Activated CD8-positive, alpha-beta memory T cell treated with anti-CD3 and anti-CD28 coated beads for 4 hours (primary cell): ENCODE results near the gene TAF12.
"Not testable (repeated sequence)": the region's sequence is repeated elsewhere in the genome, so short reads cannot be mapped to it uniquely, and the experiment has no call there.

Source experiments
- DNase-seq, 2 donors: peaks; one replicate each; pipeline ENCODE4 v3.0.0-alpha.2; 2020; ENCODE audit warnings: low read depth in 2 of 2

The TAF12 gene

DNA sequence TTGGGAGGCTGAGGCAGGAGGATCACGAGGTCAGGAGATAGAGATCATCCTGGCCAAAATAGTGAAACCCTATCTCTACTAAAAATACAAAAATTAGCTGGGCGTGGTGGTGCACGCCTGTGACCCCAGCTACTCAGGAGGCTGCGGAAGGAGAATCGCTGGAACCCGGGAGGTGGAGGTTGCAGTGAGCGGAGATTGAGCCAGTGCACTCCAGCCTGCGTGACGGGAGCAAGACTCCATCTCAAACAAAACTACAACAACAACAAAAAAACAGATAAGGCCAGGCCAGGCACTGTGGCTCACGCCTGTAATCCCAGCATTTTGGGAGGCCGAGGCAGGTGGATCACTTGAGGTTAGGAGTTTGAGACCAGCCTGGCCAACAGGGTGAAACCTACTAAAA is 2.5 kb upstream of the TAF12 start:
- not testable (repeated sequence) for DNase-seq

DNA sequence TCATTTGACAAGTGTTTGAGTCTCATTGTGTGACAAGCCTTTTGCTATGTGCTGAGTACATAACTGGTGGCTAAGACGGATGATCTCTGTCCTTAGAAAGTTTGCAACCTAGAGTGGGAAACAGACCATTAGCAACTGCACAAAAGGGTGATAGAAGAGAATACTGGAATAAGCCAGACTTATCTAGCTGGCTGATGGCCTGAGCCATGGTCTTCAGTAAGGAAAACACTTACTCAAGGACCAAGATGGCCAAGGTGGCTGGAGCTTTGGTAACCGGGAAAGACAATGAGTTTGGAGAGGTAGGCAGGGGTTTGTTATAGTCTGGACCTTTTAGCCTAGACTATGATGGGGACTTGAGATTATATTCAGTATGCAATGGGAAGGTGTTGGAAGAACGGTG is 1.6 kb upstream of the TAF12 start:
- DNase-seq, result no peak

DNA sequence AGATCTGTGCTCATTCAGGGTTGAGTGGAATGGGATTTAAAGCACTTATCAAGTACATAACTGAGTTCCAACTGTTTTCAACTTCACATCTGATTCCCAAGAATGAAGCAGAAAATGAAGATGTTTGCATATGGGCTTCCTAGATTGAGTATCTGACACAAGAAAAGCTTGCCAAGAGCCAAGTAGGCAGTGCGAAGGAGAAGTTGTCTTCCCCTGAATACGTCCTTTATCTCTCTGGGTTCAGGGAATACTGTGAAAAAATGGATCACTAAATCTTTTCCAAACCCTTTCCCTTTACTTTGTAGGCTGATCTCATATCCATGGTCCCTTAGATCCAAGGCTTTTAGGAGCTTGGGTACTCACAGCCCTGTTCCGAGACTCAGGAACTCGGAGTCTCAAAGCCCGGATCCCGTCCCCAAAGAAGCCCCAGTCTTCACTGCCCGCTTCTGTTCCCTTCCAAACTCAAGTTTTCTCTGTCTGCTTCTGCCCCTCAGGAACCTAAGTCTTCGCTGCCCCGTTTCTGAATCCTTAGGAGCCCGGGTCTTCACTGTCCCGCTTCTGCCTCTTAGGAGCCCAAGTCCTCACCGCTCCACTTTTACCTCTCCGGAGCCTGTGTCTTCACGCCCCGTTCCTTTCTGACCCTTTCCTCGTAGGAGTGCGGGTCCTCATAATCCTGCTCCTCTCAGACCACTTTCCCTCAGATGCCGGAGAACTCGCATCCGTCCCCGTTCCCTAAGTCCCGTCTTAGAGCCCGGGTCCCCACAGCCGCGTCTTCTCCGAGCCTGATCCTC is 616 bp downstream of the TAF12 start:
- no peak for DNase-seq

DNA sequence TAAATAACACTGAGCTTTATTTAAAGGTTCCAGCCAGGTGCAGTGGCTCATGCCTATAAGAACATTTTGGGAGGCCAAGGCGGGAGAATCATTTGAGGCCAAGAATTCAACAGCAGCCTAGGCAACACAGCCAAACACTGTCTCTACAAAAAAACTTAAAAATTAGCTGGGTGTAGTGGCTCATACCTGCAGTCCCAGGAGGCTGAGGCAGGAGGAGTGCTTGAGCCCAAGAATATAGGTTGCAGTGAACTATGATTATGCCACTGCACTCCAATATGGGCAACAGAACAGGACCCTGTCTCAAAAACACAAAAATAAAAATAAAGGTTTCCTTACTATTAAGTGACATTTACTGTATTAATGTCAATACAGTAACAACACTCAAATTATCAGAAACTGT is 2.1 kb downstream of the TAF12 start:
- no peak for DNase-seq

DNA sequence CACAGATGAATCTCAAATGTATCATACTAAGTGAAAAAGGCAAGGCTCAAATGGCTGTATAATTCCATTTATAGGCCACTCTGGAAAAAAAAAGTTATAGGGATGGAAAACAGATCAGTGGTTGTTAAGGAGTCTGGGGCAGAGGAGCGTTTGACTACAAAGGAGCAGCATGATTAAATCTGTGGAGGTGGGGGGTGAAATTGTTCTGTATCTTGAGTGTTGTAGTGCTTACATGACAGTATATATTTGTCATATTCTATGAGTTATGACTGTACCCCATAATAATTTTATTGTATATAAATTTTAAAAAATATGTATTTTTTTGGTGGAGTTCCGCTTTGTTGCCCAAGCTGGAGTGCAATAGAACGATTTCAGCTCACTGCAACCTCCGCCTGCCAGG is 10.3 kb downstream of the TAF12 start:
- no peak for DNase-seq

DNA sequence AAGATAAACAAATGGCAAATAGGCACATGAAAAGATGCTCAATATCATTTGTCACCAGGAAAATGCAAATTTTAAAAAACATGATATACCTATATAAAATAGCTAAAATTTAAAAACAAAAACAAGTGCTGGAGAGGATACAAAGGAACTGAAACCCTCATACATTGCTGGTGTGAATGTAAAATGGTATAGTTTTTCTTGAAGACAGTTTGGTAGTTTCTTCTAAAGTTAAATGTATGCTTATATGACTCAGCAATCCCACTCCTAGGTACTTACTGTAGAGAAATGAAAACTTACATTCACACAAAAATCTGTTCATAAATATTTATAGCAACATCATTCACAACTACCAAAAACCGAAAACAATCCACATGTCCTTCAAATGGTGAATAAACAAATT is 11.2 kb downstream of the TAF12 start:
- no peak for DNase-seq

DNA sequence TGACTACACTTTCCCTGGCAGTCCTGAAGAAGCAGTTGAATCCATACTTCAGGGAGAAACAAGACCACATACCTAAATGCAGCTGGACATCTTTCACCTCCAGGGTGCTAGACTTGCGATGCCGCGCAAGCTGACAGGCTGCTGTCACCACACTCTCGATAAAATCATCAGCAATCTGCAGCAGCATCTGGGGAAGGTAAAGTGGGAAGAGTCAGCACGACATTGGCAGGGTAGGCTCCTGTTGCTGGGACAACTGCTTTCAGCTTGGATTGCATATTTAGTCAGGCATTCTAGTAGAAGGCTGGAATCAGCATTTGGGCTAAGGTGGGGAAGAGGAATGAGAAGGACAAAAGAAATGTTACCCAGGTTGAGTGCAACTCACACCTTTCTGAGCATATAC is 29.7 kb downstream of the TAF12 start:
- no peak for DNase-seq

DNA sequence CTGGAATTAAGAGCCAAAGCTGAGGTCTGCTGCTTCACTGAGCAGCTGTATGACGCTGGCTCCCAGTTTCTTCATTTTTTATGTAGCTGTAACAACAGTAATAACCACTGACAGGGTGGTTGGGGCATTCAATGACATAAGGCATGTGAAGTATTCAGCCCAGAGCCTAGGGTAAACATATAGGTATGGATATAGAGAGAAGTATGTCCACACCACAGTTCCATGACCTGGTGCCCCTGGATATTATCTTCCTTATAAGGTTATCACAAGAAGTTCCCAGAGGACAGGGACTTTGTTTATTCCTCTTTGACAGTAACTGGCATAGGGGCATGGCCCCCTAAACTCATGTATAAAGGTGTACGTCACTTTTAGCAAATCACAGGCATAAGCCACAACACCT is 36.1 kb downstream of the TAF12 start:
- DNase-seq, result no peak

DNA sequence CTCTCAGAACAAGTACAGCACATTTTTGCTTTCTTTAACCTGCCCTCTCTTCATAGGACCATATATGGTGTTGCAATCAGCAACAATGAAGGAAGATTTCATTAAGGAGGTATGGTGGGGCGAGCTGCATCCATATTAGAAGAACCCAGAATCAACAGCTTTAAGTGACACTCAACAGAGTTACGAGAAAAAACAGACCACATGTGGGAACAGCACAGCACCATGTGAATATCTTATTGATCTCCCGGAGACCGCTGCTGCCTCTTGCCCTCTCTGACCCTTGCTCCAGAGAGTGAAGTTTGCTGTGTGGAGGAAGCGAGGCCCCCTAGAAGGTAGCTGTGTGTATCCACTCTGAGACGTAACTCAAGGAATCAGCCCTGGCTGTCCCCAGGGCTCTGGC is 37.9 kb downstream of the TAF12 start:
- DNase-seq, result no peak

DNA sequence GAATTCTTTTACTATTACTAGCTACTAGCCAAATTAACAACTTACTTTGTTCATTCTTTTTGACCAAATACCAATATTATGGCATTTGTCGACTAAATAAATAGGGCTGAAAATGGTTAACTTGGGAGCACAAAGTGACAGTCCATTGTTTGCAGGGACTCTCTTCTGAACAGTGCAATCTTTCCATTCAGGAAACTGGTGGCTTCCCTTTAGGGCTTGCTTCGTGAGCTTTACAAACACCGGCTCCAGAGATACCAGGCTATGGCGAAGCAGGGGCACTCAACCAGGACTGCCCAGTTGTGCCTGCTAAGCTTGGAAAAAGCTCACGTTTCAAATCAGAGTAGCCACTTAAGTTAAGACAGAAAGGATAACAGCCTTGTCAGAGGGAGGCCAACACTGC is 38.5 kb downstream of the TAF12 start:
- no peak for DNase-seq

DNA sequence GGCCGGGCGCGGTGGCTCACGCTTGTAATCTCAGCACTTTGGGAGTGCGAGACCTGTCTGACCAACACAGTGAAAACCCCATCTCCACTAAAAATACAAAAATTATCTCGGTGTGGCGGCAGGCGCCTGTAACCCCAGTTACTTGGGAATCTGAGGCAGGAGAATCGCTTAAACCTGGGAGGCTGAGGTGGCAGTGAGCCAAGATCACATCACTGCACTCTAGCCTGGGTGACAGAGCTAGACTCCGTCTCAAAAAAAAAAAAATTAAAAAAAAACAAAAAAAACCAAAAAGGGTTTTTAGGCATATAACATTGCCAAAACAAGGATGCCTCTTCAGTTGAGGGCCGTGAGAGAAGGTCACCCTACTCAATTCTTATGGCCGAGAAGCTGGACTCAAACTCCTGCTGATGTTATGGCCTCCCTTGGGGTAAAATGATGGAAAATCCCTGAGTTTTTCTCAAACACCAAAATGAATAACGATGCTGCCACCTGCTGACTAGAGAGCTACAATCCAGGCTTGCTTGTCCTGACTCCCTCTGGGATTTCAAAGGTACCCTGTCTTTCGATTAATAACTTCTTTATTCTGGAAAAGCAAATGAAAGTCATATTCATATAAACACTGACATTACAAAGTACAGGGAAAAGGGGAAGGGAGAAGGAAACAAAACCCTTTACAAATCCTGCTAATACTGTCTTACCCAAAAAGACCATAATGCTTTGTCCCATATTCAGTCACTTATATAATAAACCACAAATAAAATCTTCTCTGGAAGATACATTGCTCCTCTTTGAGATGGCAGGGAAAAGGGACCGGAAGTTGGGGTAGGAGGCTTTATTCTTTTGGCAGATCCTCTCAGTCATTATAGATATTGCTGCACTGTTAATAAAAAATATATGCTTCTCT is 40.1 kb downstream of the TAF12 start:
- no peak for DNase-seq

DNA sequence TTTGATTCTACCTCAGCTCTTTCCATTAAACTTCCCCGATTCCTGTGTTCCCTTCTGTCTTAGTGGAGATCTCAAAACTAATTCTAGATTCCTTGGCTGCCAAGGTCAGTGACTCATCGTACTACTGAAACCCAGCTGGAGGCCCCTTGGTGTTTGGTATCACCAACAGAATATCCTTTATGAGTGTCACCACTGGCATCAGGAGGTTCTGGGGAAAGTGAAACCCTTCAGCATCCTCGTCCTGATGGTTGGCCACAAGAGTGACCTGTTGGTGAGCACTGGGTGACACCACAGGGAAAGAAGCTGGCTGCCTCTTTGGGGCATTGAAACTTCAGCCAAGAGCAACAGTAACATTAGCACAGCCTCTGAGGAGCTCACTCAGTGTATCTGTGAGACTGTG is 41.2 kb downstream of the TAF12 start:
- no peak for DNase-seq

DNA sequence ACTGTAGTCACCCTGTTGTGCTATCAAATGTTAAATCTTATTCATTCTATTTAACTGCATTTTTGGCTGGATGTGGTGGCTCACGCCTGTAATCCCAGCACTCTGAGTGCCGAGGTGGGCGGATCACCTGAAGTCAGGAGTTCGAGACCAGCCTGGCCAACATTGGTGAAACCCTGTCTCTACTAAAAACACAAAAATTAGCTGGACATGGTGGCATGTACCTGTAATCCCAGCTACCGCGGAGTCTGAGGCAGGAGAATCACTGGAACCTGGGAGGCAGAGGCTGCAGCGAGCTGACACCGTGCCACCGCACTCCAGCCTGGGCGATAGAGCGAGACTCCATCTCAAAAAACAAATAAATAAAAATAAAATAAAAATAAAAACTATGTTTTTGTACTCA is 46.6 kb downstream of the TAF12 start:
- not testable (repeated sequence) for DNase-seq

DNA sequence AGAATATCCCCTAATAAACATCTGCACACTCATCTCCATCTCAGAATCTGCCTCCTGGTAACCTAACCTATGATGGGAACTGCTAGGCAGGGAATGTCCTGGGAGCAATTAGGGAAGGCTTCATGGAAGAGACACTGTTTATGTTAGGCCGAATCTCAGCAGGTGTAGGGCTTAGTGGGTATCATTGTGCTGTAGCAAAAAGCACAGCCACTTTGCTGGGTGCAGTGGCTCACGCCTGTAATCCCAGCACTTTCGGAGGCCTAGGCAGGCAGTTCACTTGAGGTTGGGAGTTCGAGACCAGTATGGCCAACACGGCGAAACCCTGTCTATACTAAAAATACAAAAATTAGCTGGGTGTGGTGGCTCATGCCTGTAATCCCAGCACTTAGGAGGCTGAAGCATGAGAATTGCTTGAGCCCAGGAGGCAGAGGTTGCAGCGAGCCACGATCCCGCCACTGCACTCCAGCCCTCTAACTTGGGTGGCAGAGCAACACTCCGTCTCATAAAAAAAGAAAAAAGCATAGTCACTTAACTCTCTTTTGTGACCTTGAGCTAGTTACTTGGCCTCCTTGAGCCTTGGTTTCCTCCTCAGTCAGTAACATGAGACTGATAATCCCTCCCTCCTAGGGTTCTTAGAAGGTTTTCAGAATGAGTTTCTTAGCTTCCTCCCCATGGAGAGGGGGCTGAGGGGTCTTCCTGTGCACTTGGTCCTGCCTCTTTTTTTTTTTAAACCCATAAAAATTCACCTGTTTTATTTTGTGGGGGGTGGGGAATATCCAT is 47.3 kb downstream of the TAF12 start:
- DNase-seq, result no peak

DNA sequence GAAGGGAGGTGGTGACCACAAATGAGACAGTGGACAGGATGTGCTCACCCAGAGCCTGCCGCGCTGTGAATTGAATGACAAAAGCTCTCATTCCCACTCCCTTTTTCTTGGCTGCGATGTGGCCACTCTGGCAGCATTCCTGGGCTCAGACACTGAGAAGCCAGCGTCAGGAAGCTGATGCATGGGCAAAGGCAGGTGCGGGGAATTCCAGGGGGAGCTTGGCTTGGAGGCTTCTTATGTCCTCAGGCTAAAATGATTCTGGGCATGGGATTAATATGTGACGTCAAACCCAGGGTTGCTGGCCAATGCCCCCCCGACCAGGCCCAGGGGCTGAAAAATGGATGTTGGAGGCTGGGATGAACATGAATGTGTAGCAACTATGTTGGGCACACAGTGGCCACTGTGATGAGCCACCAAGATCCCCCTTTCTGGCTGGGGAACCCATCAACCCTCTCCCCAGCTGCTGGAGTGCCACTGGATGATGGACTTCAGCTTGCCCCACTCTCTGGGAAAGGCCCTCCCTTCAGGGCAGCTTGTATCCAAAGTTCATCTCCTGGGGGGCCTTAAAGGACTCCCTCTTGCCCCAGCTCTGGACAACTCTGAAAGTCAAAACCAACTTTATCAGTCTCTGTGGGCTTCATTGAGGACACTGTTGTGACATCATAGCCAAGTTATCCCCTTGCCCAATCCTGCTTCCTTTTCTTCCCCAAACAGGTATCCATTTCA is 48.0 kb downstream of the TAF12 start:
- DNase-seq, result not testable (repeated sequence)

DNA sequence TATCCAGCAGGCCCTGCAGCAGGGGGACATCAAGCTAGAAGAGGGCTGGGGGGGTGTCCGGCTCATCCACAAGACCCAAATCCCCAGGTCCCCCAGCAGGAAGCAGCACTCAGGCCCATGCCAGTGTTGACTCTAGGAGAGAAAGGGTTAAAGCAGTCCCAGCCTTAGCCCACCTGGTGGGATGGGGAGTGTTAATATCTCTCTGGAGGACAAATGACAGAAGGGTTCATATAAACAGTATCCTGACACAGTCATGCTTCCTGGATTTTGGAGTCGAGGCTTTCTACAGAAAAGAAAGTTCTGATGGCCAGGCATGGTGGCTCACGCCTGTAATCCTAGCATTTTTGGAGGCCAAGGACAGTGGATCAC is 48.9 kb downstream of the TAF12 start:
- not testable (repeated sequence) for DNase-seq

DNA sequence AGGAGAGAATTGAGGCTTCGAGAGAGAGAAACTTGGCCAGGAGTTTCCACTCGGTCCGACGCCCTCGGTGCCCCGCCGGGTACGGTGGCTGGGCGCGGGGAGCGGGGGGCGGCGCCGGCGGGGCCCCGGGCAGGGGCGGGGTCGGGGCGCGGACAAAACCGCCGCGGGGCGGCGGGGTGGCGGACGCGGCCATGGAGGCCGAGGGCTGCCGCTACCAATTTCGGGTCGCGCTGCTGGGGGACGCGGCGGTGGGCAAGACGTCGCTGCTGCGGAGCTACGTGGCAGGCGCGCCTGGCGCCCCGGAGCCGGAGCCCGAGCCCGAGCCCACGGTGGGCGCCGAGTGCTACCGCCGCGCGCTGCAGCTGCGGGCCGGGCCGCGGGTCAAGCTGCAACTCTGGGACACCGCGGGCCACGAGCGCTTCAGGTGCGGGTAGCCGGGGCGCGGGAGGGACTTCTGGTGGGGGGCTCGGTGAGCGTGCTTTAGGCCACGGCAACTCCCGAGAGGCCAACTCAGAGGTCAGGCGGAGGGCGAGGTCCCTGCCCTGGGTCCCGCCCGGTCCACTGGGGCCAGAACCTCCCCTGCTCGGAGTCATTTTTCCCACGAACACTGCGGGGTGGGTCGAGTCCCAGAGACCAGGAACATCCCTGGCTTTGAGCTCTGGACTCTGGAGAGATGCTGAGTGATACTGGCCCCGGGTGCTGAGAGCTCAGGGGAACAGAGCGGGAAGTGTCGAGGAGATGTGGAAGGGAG is 50.4 kb downstream of the TAF12 start:
- DNase-seq, result no peak

DNA sequence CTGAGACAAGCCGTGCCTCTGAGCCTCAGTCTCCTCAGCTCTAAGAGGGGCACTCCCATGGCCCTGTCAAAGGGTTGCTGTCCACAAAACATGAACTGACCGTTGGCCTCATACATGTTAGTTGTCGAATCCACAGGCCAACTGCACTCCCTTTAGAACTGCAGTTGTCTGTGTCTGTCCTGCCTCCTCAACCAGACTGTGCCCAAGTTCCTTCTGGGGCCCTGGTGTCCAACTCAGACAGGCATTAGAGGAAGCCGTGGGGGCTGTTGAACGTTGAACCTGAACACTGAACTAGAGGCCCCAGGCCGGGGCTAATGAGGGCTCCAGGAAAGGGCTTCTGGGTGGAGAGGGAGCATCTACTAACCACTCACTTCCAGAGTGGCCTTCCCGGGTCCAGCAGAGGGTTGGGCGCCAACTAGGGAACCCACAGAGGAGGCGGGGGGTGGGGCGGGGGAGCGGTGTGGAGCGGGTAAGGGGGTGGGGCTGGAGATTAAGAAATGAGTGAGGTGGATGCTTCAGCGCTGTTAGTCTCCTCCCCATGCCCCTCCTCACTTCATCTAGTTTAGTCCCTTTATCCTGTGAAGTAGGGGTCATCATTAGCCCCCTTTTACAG is 51.1 kb downstream of the TAF12 start, which contains the start of gene RAB42:
RAB42 (plus strand) TSS at position 558 of the 613 bp plus-strand sequence. CDS start 247 bp downstream, outside the sequence.
- no peak for DNase-seq

DNA sequence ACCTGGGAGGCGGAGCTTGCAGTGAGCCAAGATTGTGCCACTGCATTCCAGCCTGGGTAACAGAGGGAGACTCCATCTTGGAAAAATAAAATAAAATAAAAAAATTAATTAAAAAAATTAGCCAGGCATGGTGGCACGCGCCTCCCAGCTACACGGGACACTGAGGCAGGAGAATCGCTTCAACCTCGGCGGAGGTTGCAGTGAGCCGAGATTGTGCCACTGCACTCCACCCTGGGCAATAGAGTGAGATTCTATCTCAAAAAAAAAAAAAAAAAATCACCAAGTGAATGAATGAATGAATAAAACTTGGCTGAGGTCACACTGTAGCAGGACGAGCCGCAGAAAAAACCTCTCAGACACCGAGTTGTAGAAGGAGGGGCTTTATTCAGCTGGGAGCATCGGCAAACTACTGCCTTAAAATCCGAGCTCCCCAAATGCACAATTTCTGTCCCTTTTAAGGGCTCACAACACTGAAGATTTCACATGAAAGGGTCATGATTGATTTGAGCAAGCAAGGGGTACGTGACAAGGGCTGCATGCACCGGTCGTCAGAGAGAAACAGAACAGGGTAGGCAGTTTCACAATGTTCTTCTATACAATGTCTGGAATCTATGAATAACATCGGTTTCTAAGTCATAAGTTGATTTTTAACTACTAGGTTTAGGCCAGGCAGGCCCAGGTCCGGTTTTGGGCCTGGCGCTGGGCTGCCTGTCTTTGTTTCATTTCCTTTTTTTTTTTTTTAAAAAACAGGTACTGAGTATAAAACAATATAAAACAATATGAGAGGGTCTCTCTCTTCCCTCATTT is 56.1 kb downstream of the TAF12 start:
- not testable (repeated sequence) for DNase-seq

DNA sequence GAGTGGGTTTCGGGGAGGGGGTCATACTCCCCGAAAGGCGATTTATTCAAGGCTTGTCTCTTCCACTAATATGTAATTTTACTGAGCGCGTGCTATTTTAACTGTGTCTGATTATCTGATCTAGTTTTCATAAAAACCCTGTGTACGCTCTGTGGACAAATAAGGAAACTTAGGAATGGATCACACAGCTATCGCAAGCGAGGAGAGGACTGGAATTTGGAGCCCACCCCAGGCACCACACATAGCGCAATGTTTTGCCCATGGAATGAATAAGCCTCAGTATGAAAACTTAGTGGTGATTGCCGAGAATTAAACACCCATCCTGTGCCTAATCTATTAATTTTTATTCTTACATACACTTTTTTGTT is 60.6 kb downstream of the TAF12 start:
- no peak for DNase-seq
